ENCODE data around the gene KLK7.

KLK7 gene

DNA sequence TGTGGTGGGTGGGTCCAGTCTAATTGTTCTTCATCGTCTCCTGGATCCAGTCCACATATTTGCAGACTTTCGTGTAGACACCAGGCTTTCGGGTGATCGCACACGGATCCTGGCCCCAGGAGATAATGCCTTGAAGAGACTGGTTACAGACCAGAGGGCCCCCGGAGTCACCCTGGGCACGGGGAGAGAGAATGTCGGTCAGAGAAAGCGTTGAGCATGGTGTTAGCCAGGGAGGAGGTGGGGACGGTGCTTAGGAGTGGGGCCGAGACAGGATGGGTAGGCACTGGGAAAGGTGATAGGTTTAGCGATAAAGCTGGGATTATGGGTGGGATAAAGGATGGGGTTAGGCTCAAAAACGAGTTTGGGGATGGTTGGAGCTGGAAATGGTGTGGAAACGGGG lies 38.8 kb upstream of the KLK7 start:
- H3K27me3 ChIP-seq (ENCODE audit: control insufficient read depth, insufficient read depth, low read length): no peaks in the 10 kb centered on the region
- H3K27ac ChIP-seq (ENCODE audit: low read depth, low read length): no peak overlapping the region
- no peaks in the 10 kb centered on the region for H3K36me3 ChIP-seq (ENCODE audit: control insufficient read depth, insufficient read depth, low read length)
- H3K4me1 ChIP-seq (ENCODE audit: control insufficient read depth, insufficient read depth, low read length): no peaks in the 10 kb centered on the region
- H3K9ac ChIP-seq (ENCODE audit: low read length): no peak overlapping the region
- no peak overlapping the region for H3K4me3 ChIP-seq (ENCODE audit: low read length)

DNA sequence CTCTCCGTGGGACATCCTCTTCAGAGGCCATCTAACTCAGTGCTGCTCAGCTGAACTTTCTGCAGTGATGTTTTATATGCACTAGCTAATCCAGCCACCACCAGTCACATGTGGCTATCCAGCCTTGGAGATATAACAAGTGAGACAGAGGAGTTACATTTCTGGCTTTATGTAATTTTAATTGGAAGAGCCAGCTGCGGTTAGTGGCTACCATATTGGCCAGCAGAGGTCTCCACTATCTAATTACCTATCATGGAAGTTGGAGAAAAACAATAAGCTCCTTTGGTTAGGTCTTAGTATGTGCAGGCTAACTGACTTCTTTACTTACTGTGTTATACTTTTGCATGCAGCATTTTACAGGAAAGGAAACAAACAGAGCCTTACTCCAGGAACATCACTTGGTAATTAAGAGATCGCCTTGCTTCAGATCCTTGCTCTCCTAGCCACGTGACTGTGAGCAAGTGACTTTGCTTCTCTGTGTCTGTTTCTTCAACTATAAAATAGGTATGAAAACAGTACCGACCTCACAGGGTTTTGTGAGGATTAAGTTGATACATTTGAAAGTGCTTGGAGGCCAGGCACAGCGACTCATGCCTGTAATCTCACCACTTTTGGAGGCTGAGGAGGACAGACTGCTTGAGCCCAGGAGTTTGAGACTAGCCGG lies 37.4 kb upstream of the KLK7 start:
- Histone ChIP-seq H3K27me3 (ENCODE audit: control insufficient read depth, insufficient read depth, low read length) (peaks cover 9% of the 10 kb centered on the region), H3K4me1 (ENCODE audit: control insufficient read depth, insufficient read depth, low read length) (no peaks in the 10 kb centered on the region), H3K27ac (ENCODE audit: low read depth, low read length) (no peak overlapping the region), H3K36me3 (ENCODE audit: control insufficient read depth, insufficient read depth, low read length) (no peaks in the 10 kb centered on the region), H3K9ac (ENCODE audit: low read length) (no peak overlapping the region), H3K4me3 (ENCODE audit: low read length) (no peak overlapping the region)

DNA sequence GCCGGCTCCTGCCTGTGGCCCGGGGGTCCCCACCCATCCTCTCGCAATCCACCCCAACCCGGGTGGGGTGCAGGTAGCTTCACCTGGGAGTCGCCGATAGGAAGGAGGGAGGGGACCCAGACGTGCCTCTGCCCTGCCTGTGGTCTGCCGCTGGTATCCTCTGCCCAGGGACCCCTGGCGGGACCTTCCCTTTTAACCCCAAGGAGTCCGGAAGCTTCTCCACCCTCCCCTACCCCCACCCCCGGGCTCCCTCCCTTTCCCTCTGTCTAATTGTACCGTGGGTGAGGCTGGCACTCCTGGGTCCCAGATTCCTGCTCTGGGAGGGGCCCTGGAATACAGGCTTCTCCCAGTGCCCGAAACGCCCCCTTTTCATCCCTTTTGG lies 35.8 kb upstream of the KLK7 start, which contains the start of gene KLK10:
KLK10 (minus strand) TSS at position 166 of the 382 bp plus-strand sequence. CDS start 579 bp downstream, outside the sequence.
- H3K9ac ChIP-seq (ENCODE audit: low read length): no peak within 1 kb of the TSS
- no peak within 1 kb of the TSS for H3K27ac ChIP-seq (ENCODE audit: low read depth, low read length)
- no peak within 1 kb of the TSS for H3K4me3 ChIP-seq (ENCODE audit: low read length)
- no peaks in the 10 kb centered on the region for H3K36me3 ChIP-seq (ENCODE audit: control insufficient read depth, insufficient read depth, low read length)
- H3K4me1 ChIP-seq (ENCODE audit: control insufficient read depth, insufficient read depth, low read length): no peaks in the 10 kb centered on the region
- H3K27me3 ChIP-seq (ENCODE audit: control insufficient read depth, insufficient read depth, low read length): peaks cover 9% of the 10 kb centered on the region

DNA sequence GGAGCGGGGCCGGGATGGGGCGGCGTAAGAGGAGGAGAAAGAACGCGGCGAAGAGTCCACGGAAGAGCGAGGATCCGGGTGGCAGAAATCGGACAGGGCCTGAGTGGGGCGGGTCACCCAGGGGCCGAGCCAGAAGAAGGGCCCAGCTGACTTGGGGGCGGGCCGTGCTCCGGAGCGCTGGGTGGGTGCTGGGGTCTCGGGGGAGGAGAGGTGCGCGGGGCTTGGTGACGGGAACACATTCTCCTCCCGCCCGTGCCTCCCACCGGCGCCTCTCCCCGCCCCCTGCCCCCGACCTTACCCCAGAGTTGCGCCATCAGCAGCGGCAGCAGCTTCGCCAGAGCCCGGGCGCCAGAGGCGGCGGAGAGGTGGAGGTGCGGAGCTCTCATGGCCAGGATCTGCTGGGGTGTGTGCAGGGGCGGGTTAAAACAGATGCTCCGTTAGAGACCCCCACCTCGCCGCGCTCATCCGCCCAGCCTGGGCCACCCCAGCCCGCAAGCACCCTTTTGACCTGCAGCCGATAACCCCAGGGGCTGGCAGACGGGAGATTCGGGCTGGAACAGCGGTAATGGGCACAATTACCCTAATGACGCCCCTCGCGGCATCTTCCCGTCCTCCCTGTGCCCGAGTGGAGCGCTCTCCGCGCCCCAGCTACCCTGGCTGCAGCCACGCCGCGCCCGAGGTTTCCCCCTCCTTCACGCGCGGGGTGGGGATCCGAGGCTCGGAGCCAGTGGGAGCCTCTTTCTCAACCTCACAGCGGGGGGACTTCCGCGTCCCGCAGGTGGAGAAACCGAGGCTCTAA lies 35.2 kb upstream of the KLK7 start:
- peaks cover 9% of the 10 kb centered on the region for H3K27me3 ChIP-seq (ENCODE audit: control insufficient read depth, insufficient read depth, low read length)
- no peak overlapping the region for H3K27ac ChIP-seq (ENCODE audit: low read depth, low read length)
- no peaks in the 10 kb centered on the region for H3K36me3 ChIP-seq (ENCODE audit: control insufficient read depth, insufficient read depth, low read length)
- H3K4me1 ChIP-seq (ENCODE audit: control insufficient read depth, insufficient read depth, low read length): no peaks in the 10 kb centered on the region
- no peak overlapping the region for H3K9ac ChIP-seq (ENCODE audit: low read length)
- no peak overlapping the region for H3K4me3 ChIP-seq (ENCODE audit: low read length)

DNA sequence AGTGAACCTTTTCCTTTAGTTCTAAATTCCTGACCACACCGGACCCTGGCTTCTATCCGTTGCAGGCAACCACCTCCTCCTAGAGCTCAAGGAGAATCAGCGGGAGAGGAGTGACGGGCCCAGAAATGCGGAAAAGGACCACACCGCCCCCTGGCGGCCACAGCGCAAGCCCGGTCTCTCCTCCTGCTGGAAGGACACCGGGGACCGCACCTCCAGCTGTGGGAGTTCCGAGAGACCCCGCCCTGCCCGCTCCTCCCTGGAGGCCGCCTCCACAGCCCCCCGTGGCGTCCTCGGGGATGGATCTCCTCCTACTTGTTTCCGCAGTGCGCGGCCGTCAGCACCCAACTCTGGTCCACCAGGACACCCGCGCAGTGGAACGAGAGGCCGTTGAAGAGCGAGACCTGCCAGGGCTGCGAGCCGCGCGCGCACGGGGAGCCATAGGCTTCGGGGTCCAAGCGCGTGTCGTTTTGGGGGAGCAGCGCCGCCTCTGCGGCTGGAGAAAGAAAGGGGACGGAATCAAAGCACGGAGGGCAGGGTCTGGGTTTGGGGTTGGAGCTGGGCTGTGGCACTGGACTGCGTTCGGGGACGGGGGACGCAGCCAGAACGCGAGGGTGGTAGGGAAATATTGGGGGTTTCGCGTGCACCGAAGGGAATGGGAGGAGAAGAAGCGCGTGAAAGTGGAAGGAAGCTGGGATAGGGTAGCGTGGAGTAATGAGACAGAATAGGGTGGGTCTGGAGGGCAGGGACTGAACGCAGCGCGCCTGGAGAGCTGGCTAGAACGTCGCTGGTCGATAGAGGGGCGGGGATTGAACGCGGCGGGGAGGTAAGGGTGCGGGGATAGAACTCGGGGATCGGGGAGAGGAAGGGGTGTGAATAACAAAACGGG lies 33.3 kb upstream of the KLK7 start:
- Histone ChIP-seq H3K4me3 (ENCODE audit: low read length) (peak overlapping the region; percentile 14), H3K27me3 (ENCODE audit: control insufficient read depth, insufficient read depth, low read length) (peaks cover 9% of the 10 kb centered on the region), H3K9ac (ENCODE audit: low read length) (no peak overlapping the region), H3K4me1 (ENCODE audit: control insufficient read depth, insufficient read depth, low read length) (no peaks in the 10 kb centered on the region), H3K36me3 (ENCODE audit: control insufficient read depth, insufficient read depth, low read length) (no peaks in the 10 kb centered on the region), H3K27ac (ENCODE audit: low read depth, low read length) (no peak overlapping the region)

DNA sequence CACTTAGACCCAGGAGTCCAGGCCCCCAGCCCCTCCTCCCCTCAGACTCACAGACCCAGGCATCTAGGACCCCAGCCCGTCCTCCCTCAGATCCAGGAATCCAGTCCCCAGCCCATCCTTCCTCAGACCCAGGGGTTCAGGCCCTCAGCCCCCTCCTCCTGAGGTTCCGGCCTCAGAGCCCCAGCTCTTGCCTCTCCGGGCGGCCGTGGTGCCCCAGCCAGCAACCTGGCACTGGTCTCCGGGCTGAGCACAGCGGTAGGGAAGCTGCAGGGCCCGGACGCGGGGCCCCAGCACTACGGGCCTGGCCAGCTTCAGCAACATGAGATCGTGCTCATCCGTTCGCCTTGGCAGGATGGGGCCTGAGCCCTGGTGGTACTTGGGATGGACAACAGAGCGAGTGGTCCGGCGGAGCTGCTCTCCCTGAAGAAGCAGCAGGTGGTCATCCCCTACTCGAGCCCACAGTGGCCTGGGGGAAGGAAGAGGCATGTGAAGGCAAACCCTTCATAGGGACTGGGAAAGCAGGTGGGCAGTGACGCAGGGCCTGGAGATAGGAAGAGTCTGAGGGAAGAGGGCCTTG lies 32.1 kb upstream of the KLK7 start:
- peaks cover 9% of the 10 kb centered on the region for H3K27me3 ChIP-seq (ENCODE audit: control insufficient read depth, insufficient read depth, low read length)
- no peak overlapping the region for H3K27ac ChIP-seq (ENCODE audit: low read depth, low read length)
- no peaks in the 10 kb centered on the region for H3K36me3 ChIP-seq (ENCODE audit: control insufficient read depth, insufficient read depth, low read length)
- H3K4me3 ChIP-seq (ENCODE audit: low read length): no peak overlapping the region
- H3K4me1 ChIP-seq (ENCODE audit: control insufficient read depth, insufficient read depth, low read length): no peaks in the 10 kb centered on the region
- no peak overlapping the region for H3K9ac ChIP-seq (ENCODE audit: low read length)

DNA sequence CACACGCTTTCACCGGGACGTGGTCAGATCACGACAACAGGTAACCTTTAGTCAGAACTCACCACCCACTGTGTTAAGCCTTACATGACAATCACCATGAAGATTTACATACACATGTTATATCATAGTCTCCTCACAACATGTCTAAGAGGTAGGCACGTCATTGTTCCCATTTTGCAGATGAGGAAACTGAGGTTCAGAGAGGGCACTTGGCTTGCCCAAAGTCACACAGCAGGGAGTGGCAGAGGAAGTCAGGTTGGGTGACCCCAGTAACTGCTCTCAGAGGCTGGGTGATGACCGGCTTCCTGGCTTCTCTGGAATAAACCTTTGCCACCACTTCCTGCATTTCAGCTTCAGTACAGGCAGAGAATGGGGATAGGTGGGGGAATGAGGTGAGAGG lies 30.5 kb upstream of the KLK7 start:
- Histone ChIP-seq H3K27me3 (ENCODE audit: control insufficient read depth, insufficient read depth, low read length) (peaks cover 9% of the 10 kb centered on the region), H3K27ac (ENCODE audit: low read depth, low read length) (no peak overlapping the region), H3K36me3 (ENCODE audit: control insufficient read depth, insufficient read depth, low read length) (no peaks in the 10 kb centered on the region), H3K9ac (ENCODE audit: low read length) (no peak overlapping the region), H3K4me1 (ENCODE audit: control insufficient read depth, insufficient read depth, low read length) (no peaks in the 10 kb centered on the region), H3K4me3 (ENCODE audit: low read length) (no peak overlapping the region)

DNA sequence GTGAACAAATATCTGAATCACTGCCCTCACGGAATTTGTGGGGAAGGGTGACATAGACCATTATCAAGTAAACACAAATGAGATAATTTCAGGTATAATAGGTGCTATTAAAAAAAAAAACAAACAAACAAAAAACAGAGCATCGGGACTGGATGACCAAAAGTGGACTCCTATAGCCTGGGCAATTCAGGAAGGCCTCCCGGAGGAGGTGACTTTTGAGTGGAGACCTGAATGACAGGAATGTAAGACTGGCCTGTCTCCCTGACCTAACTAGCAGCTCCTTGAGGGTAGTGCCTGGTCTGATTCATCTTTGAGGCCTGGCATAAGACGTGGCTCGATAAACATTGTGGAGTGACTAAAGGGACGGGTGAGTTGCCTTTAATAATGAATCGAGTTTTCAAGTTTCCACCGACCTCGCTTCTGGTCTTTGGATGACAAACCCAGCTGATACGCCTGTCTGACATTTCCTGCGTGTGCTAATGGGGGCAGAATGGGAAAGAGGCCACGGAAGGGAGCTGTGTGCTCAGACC lies 29.0 kb upstream of the KLK7 start:
- Histone ChIP-seq H3K27ac (ENCODE audit: low read depth, low read length) (no peak overlapping the region), H3K9ac (ENCODE audit: low read length) (no peak overlapping the region), H3K4me1 (ENCODE audit: control insufficient read depth, insufficient read depth, low read length) (no peaks in the 10 kb centered on the region), H3K27me3 (ENCODE audit: control insufficient read depth, insufficient read depth, low read length) (peaks cover 9% of the 10 kb centered on the region), H3K4me3 (ENCODE audit: low read length) (no peak overlapping the region), H3K36me3 (ENCODE audit: control insufficient read depth, insufficient read depth, low read length) (no peaks in the 10 kb centered on the region)

DNA sequence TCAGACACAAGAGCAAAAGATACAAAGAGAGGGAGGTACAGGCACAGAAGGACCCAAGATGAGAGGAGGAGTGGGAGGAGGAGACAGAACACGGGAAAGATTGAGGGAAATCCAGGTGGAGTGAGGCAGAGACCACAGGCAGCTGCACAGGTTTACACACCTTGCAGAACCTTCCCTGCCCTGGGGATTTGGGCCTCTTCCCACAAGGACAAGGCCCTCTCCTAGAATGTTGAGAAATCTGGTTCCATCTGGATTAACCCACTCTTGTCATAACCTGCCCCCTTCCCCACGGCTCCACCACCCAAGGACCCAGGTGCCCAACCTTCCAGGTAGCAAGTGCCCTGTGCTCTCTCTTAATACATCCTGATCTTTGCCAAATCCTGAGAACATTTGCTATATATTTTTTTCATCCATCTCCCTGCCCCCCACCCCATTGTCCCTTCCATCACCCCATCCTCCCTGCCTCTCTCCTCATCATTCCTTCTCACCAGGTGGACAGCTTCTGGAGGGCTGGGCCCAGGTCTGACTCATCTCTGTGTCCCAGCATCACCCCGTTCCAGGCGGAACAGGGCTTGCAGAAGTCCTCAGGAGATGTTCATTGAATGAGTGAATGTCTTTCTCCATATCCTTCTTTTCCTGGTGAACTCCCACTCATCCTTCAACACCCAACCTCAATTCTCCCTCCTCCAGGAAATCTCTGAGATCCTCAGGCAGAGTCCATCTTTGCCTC lies 26.5 kb upstream of the KLK7 start:
- H3K4me1 ChIP-seq (ENCODE audit: control insufficient read depth, insufficient read depth, low read length): no peaks in the 10 kb centered on the region
- no peaks in the 10 kb centered on the region for H3K27me3 ChIP-seq (ENCODE audit: control insufficient read depth, insufficient read depth, low read length)
- H3K27ac ChIP-seq (ENCODE audit: low read depth, low read length): no peak overlapping the region
- no peaks in the 10 kb centered on the region for H3K36me3 ChIP-seq (ENCODE audit: control insufficient read depth, insufficient read depth, low read length)
- no peak overlapping the region for H3K4me3 ChIP-seq (ENCODE audit: low read length)
- no peak overlapping the region for H3K9ac ChIP-seq (ENCODE audit: low read length)

DNA sequence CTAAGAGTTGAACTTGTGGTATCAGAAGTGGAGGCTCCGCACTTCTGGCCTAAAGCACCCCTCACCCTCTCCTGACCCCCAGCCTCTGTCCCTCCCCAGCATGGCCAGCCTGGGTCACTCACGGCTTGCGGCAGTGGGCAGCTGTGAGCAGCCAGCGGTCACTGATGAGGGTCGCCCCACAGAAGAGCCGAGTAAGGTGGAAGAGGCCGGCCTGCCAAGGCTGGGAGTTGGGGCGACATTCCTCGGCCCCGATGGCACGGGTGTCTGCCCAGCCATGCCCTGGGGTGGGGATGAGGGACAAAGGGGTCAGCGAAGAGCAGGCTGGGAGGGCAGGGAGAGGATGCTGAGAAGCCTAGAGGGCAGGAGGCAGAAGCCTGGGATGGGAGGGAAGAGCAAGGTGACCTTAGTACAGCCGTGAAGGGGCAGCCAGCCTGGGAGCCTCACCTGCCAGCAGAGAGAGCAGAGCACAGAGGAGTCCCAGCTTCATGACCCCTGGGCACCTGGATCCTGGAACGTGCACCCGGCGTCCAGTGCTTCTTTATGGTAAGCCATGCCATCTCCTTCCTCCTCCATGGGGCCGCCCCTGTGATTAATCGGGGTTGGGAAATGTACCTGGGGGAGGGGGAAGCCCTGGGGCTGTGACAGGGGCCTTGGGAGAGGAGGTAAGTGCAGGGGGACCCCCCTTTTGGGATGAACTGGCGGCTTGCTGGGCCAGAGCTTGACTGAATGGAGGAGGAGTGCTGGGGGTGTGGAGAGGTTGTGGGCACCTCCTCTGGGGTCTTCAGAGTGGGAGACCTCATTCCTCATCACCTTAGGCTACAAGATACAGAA lies 25.6 kb upstream of the KLK7 start:
- Histone ChIP-seq H3K9ac (ENCODE audit: low read length) (no peak overlapping the region), H3K27ac (ENCODE audit: low read depth, low read length) (no peak overlapping the region), H3K4me3 (ENCODE audit: low read length) (no peak overlapping the region), H3K27me3 (ENCODE audit: control insufficient read depth, insufficient read depth, low read length) (no peaks in the 10 kb centered on the region), H3K4me1 (ENCODE audit: control insufficient read depth, insufficient read depth, low read length) (no peaks in the 10 kb centered on the region), H3K36me3 (ENCODE audit: control insufficient read depth, insufficient read depth, low read length) (no peaks in the 10 kb centered on the region)

DNA sequence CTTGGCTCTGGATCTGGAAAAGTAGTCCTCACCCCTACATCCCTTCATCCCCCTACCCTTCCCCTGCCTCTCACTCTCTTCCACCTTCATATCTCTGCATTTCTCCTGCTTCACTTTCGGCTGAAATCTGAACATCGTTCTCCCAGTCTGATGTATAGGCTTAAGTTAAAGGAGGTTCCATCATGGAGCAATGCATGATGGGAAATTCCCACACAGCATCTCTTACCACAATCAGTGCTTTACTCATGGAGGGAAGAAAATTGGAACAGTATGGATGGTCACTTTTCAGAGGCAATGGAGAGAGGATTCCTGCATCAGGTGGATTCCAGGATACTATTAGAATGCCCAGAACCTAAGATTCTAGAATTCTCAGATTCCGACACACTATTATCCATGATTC lies 23.8 kb upstream of the KLK7 start:
- H3K27ac ChIP-seq (ENCODE audit: low read depth, low read length): no peak overlapping the region
- H3K27me3 ChIP-seq (ENCODE audit: control insufficient read depth, insufficient read depth, low read length): peaks cover 1% of the 10 kb centered on the region
- no peak overlapping the region for H3K9ac ChIP-seq (ENCODE audit: low read length)
- H3K4me3 ChIP-seq (ENCODE audit: low read length): no peak overlapping the region
- no peaks in the 10 kb centered on the region for H3K4me1 ChIP-seq (ENCODE audit: control insufficient read depth, insufficient read depth, low read length)
- no peaks in the 10 kb centered on the region for H3K36me3 ChIP-seq (ENCODE audit: control insufficient read depth, insufficient read depth, low read length)

Measured in rectal smooth muscle tissue (tissue), 1 donor.